GM12874 (cell line): Measurements from ENCODE around the gene PGLYRP3.

ENCODE experiments used
- TF ChIP-seq, protein P1 (sequence below): IDR thresholded peaks from 2 replicates; pipeline ENCODE4 v1.5.1; 2011; ENCODE audit warnings: low read depth, mild to moderate bottlenecking, control low read depth, low read length, moderate library complexity; ENCODE audit not compliant: insufficient read depth

Gene PGLYRP3

DNA sequence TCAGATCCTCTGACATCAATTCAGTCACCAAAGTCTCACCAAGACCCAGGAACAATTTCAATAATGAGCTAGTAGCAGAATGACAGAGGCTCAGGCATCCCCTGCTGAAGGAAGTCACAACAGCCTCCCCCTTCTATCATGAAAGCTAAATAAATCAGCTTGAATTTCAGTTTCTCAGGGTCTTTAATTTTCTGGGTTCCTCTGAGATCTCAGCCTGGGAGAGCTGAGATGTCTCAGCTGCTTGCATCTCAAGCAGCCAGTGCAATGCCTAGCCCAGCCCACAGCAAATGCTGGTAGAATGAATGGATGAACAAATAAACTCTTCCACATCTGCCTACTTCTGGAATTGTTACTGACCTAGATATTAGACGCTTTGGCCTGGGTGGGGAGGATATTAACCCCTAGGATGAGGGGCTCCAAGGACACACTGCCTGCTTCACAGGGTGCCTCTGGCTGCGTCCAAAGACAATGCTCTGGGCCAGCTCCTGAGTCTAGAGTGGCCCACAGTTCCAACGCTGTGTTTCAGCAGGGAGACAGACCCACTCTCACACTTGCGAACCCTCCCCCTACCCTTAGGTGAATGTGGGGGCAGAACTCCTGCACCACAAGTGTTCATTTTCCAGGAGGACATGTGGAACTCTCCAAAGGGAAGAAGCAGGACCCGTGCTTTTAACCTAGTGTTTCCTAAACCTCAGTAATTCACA is 64.4 kb downstream of the PGLYRP3 start:
- TF ChIP-seq, protein P1, sequence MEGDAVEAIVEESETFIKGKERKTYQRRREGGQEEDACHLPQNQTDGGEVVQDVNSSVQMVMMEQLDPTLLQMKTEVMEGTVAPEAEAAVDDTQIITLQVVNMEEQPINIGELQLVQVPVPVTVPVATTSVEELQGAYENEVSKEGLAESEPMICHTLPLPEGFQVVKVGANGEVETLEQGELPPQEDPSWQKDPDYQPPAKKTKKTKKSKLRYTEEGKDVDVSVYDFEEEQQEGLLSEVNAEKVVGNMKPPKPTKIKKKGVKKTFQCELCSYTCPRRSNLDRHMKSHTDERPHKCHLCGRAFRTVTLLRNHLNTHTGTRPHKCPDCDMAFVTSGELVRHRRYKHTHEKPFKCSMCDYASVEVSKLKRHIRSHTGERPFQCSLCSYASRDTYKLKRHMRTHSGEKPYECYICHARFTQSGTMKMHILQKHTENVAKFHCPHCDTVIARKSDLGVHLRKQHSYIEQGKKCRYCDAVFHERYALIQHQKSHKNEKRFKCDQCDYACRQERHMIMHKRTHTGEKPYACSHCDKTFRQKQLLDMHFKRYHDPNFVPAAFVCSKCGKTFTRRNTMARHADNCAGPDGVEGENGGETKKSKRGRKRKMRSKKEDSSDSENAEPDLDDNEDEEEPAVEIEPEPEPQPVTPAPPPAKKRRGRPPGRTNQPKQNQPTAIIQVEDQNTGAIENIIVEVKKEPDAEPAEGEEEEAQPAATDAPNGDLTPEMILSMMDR: no peak
